ENCODE results near the gene UBE2E3. TPM values are rescaled to one million over a fixed set of nuclear protein-coding genes. Genes with fewer than 3 reads are reported as not detected.
A peak's percentile ranks its signal among the peaks of the same experiment; 100 is the strongest.
"Not testable (repeated sequence)": the region's sequence is repeated elsewhere in the genome, so short reads cannot be mapped to it uniquely, and the experiment has no call there.

UBE2E3 gene
- polyA plus RNA-seq, 3 donors from 2014 or later, result 85.4 to 148 (median 96.2) TPM

- H3K4me3 Mint-ChIP-seq, result no peak overlapping the region
- no peak for DNase-seq
- no peaks in the 10 kb centered on the region for H3K36me3 Mint-ChIP-seq
- H3K9me3 Mint-ChIP-seq, result peaks cover 0 to 3% (median 0%) of the 10 kb centered on the region in 6 donors
- peak overlapping the region in 1 of 6 donors; percentile 42 for H3K27ac Mint-ChIP-seq
- H3K27me3 Mint-ChIP-seq (ENCODE audit: low read depth in 3 of 3), result no peaks in the 10 kb centered on the region
- H3K4me1 Mint-ChIP-seq, result no peaks in the 10 kb centered on the region
Measured at GRCh38 chr2:181083140-181083539, 102.7 kb downstream of the UBE2E3 start.

GRCh38 chr2:181085734-181086133 is 105.3 kb downstream of the UBE2E3 start:
- H3K9me3 Mint-ChIP-seq, result peaks cover 0 to 5% (median 0%) of the 10 kb centered on the region in 6 donors
- no peak overlapping the region for H3K27ac Mint-ChIP-seq
- no peak for DNase-seq
- no peak overlapping the region for H3K4me3 Mint-ChIP-seq
- H3K4me1 Mint-ChIP-seq, result peaks cover 0 to 6% of the 10 kb centered on the region in 2 donors
- H3K27me3 Mint-ChIP-seq (ENCODE audit: low read depth in 3 of 3), result peaks cover 0 to 1% (median 0%) of the 10 kb centered on the region in 3 donors
- peaks cover 0 to 8% (median 0%) of the 10 kb centered on the region in 3 donors for H3K36me3 Mint-ChIP-seq

- H3K27ac Mint-ChIP-seq, result peak overlapping the region in 4 of 6 donors; percentile 38 to 81 (median 66)
- H3K36me3 Mint-ChIP-seq, result peaks cover 0 to 36% (median 9%) of the 10 kb centered on the region in 3 donors
Measured at GRCh38 chr2:181091920-181092319, 111.5 kb downstream of the UBE2E3 start.

GRCh38 chr2:181095486-181095885 is 115.1 kb downstream of the UBE2E3 start:
- Mint-ChIP-seq H3K27me3 (ENCODE audit: low read depth in 3 of 3) (peaks cover 0 to 5% (median 2%) of the 10 kb centered on the region in 3 donors), H3K27ac (no peak overlapping the region), H3K9me3 (peaks cover 0 to 17% (median 15%) of the 10 kb centered on the region in 6 donors), H3K4me3 (no peak overlapping the region), H3K36me3 (peaks cover 0 to 29% (median 9%) of the 10 kb centered on the region in 3 donors), H3K4me1 (peaks cover 2 to 13% of the 10 kb centered on the region in 2 donors)
- DNase-seq, result no peak

More at GRCh38 chr2:181091920-181092319, 111.5 kb downstream of the UBE2E3 start:
- Mint-ChIP-seq H3K9me3 (peaks cover 0 to 17% (median 16%) of the 10 kb centered on the region in 6 donors), H3K4me1 (peaks cover 2 to 18% of the 10 kb centered on the region in 2 donors), H3K4me3 (peak overlapping the region in 3 of 5 donors; percentile 17 to 73 (median 38))
- not testable (repeated sequence) for H3K27me3 Mint-ChIP-seq (ENCODE audit: low read depth in 3 of 3)
- peak in 2 of 3 donors; percentile 23 to 36 for DNase-seq

GRCh38 chr2:181103659-181104058 is 123.3 kb downstream of the UBE2E3 start:
- H3K9me3 Mint-ChIP-seq, result no peaks in the 10 kb centered on the region
- no peak for DNase-seq
- H3K27me3 Mint-ChIP-seq (ENCODE audit: low read depth in 3 of 3), result peaks cover 0 to 4% (median 0%) of the 10 kb centered on the region in 3 donors
- no peak overlapping the region for H3K4me3 Mint-ChIP-seq
- H3K27ac Mint-ChIP-seq, result peak overlapping the region in 1 of 6 donors; percentile 46
- no peaks in the 10 kb centered on the region for H3K36me3 Mint-ChIP-seq
- peaks cover 32 to 40% of the 10 kb centered on the region in 2 donors for H3K4me1 Mint-ChIP-seq

GRCh38 chr2:181104512-181105115 is 124.2 kb downstream of the UBE2E3 start:
- peaks cover 37 to 46% of the 10 kb centered on the region in 2 donors for H3K4me1 Mint-ChIP-seq
- DNase-seq, result peak; percentile 53 to 66 (median 63)
- H3K36me3 Mint-ChIP-seq, result no peaks in the 10 kb centered on the region
- H3K27me3 Mint-ChIP-seq (ENCODE audit: low read depth in 3 of 3), result peaks cover 0 to 4% (median 0%) of the 10 kb centered on the region in 3 donors
- peak overlapping the region in 3 of 5 donors; percentile 1 to 47 (median 4) for H3K4me3 Mint-ChIP-seq
- H3K9me3 Mint-ChIP-seq, result peaks cover 0 to 1% (median 0%) of the 10 kb centered on the region in 6 donors
- peak overlapping the region; percentile 1 to 71 (median 48) for H3K27ac Mint-ChIP-seq

GRCh38 chr2:181105562-181105961 is 125.2 kb downstream of the UBE2E3 start:
- Mint-ChIP-seq H3K9me3 (peaks cover 0 to 4% (median 0%) of the 10 kb centered on the region in 6 donors), H3K4me3 (no peak overlapping the region), H3K27ac (peak overlapping the region in 5 of 6 donors; percentile 1 to 79 (median 67)), H3K27me3 (ENCODE audit: low read depth in 3 of 3) (peaks cover 0 to 4% (median 0%) of the 10 kb centered on the region in 3 donors), H3K4me1 (peaks cover 41 to 46% of the 10 kb centered on the region in 2 donors), H3K36me3 (peaks cover 0 to 3% (median 0%) of the 10 kb centered on the region in 3 donors)
- DNase-seq, result no peak

- Mint-ChIP-seq H3K4me3 (peak overlapping the region in 1 of 5 donors; percentile 12), H3K4me1 (peaks cover 41 to 46% of the 10 kb centered on the region in 2 donors), H3K9me3 (peaks cover 0 to 4% (median 0%) of the 10 kb centered on the region in 6 donors), H3K36me3 (peaks cover 0 to 4% (median 0%) of the 10 kb centered on the region in 3 donors), H3K27ac (peak overlapping the region in 5 of 6 donors; percentile 36 to 77 (median 72)), H3K27me3 (ENCODE audit: low read depth in 3 of 3) (peaks cover 0 to 4% (median 0%) of the 10 kb centered on the region in 3 donors)
- DNase-seq, result no peak
Measured at GRCh38 chr2:181106229-181106628, 125.8 kb downstream of the UBE2E3 start.

- H3K4me1 Mint-ChIP-seq, result peaks cover 41 to 46% of the 10 kb centered on the region in 2 donors
- H3K27ac Mint-ChIP-seq, result peak overlapping the region; percentile 28 to 71 (median 32)
- DNase-seq, result peak in 1 of 3 donors; percentile 26
- H3K9me3 Mint-ChIP-seq, result peaks cover 0 to 4% (median 0%) of the 10 kb centered on the region in 6 donors
- H3K36me3 Mint-ChIP-seq, result peaks cover 0 to 4% (median 0%) of the 10 kb centered on the region in 3 donors
- peak overlapping the region in 1 of 5 donors; percentile 0 for H3K4me3 Mint-ChIP-seq
- peaks cover 0 to 2% (median 0%) of the 10 kb centered on the region in 3 donors for H3K27me3 Mint-ChIP-seq (ENCODE audit: low read depth in 3 of 3)
Measured at GRCh38 chr2:181106789-181107627, 126.6 kb downstream of the UBE2E3 start.

- Mint-ChIP-seq H3K27me3 (ENCODE audit: low read depth in 3 of 3) (peaks cover 0 to 2% (median 0%) of the 10 kb centered on the region in 3 donors), H3K4me1 (peaks cover 41 to 47% of the 10 kb centered on the region in 2 donors), H3K27ac (peak overlapping the region in 1 of 6 donors; percentile 71), H3K9me3 (peaks cover 0 to 4% (median 0%) of the 10 kb centered on the region in 6 donors), H3K4me3 (no peak overlapping the region), H3K36me3 (peaks cover 0 to 4% (median 0%) of the 10 kb centered on the region in 3 donors)
- no peak for DNase-seq
Measured at GRCh38 chr2:181107628-181107945, 127.2 kb downstream of the UBE2E3 start.

- DNase-seq, result no peak
- Mint-ChIP-seq H3K4me1 (peaks cover 40 to 47% of the 10 kb centered on the region in 2 donors), H3K36me3 (peaks cover 0 to 4% (median 0%) of the 10 kb centered on the region in 3 donors), H3K4me3 (no peak overlapping the region), H3K9me3 (peaks cover 0 to 4% (median 0%) of the 10 kb centered on the region in 6 donors), H3K27ac (peak overlapping the region in 2 of 6 donors; percentile 15 to 54), H3K27me3 (ENCODE audit: low read depth in 3 of 3) (peaks cover 0 to 1% (median 0%) of the 10 kb centered on the region in 3 donors)
Measured at GRCh38 chr2:181111059-181111458, 130.7 kb downstream of the UBE2E3 start.

- Mint-ChIP-seq H3K27me3 (ENCODE audit: low read depth in 3 of 3) (peaks cover 0 to 1% (median 0%) of the 10 kb centered on the region in 3 donors), H3K36me3 (peaks cover 0 to 4% (median 0%) of the 10 kb centered on the region in 3 donors), H3K4me3 (no peak overlapping the region), H3K27ac (peak overlapping the region in 5 of 6 donors; percentile 50 to 86 (median 74)), H3K4me1 (peaks cover 38 to 51% of the 10 kb centered on the region in 2 donors), H3K9me3 (peaks cover 0 to 4% (median 0%) of the 10 kb centered on the region in 6 donors)
- DNase-seq, result peak in 2 of 3 donors; percentile 14 to 30
Measured at GRCh38 chr2:181112916-181113315, 132.5 kb downstream of the UBE2E3 start.

Data from immature natural killer cell (primary cell).